PC-3 (cell line): ENCODE data around the gene ATG4D. TPM values are rescaled to one million over a fixed set of nuclear protein-coding genes. Genes with fewer than 3 reads are reported as not detected.

Experiments
- ATAC-seq: fragments of 200-7000 bp; cut with Tn5 transposase; 2 replicates; pipeline ENCODE4 v1.9.1; 2020; ENCODE audit warnings: mild to moderate bottlenecking, moderate library complexity
- BruUV-seq: library from RNA; stranded (reverse); fragments of 400-500 nt; replicated peaks from 2 replicates; lab custom pipeline; 2021; lab: Mats Ljungman, UMichigan
- CTCF ChIA-PET: fragments of 300-600 bp; sonication (Branson Sonifier 250); formaldehyde crosslinking; loops from one replicate; lab custom pipeline; 2022; ENCODE audit warnings: antibody characterized with exemption; lab: Charles Lee
- POLR2A ChIA-PET: fragments of 300-600 bp; sonication (Branson Sonifier 250); formaldehyde crosslinking; loops from one replicate; lab custom pipeline; 2022; ENCODE audit warnings: antibody characterized with exemption; ENCODE audit not compliant: unreplicated experiment; lab: Charles Lee
- DNase-seq: peaks from one replicate; pipeline ENCODE4 v3.0.0-alpha.2; 2015
- H2AFZ ChIP-seq: fragments of 300-600 bp; sonication (generic); 2 replicates; pipeline ENCODE4 v1.6.0; 2016; ENCODE audit warnings: antibody characterized with exemption, low read length
- H3F3A ChIP-seq: fragments of 300-600 bp; sonication (generic); one replicate; pipeline ENCODE4 v1.6.0; 2017; ENCODE audit warnings: antibody characterized with exemption, low read length, control low read depth, mild to moderate bottlenecking; ENCODE audit not compliant: unreplicated experiment
- H3K27ac ChIP-seq: fragments of 300-600 bp; sonication (generic); 2 replicates; pipeline ENCODE4 v1.5.1; 2016; ENCODE audit warnings: mild to moderate bottlenecking, low read length
- H3K27me3 ChIP-seq: fragments of 300-600 bp; sonication (generic); 2 replicates; pipeline ENCODE4 v1.6.1; 2016; ENCODE audit warnings: low read length, mixed read lengths
- H3K36me3 ChIP-seq: fragments of 300-600 bp; sonication (generic); 2 replicates; pipeline ENCODE4 v1.6.1; 2016; ENCODE audit warnings: low read depth, mixed run types, low read length, mixed read lengths
- H3K4me1 ChIP-seq: fragments of 300-600 bp; sonication (generic); 2 replicates; pipeline ENCODE4 v1.5.1; 2016; ENCODE audit warnings: low read length; ENCODE audit not compliant: insufficient read depth
- H3K4me2 ChIP-seq: fragments of 300-600 bp; sonication (generic); 2 replicates; pipeline ENCODE4 v1.6.0; 2016; ENCODE audit warnings: low read length
- H3K4me3 ChIP-seq: fragments of 300-600 bp; sonication (generic); 2 replicates; pipeline ENCODE4 v1.5.1; 2016; ENCODE audit warnings: mild to moderate bottlenecking, low read length, mixed read lengths
- H3K79me2 ChIP-seq: fragments of 300-600 bp; sonication (generic); 2 replicates; pipeline ENCODE4 v1.6.1; 2017; ENCODE audit warnings: low read length, mixed read lengths
- H3K9ac ChIP-seq: fragments of 300-600 bp; sonication (generic); 2 replicates; pipeline ENCODE4 v1.6.0; 2016; ENCODE audit warnings: mild to moderate bottlenecking, low read length
- H3K9me2 ChIP-seq: fragments of 300-600 bp; sonication (generic); replicated peaks from 2 replicates; pipeline ENCODE4 v1.6.1; 2016; ENCODE audit warnings: mixed run types, low read length, mixed read lengths
- H3K9me3 ChIP-seq: fragments of 300-600 bp; sonication (generic); 2 replicates; pipeline ENCODE4 v1.6.1; 2016; ENCODE audit warnings: low read length, mixed read lengths
- H4K20me1 ChIP-seq: fragments of 300-600 bp; sonication (generic); 2 replicates; pipeline ENCODE4 v1.6.1; 2016; ENCODE audit warnings: low read length, mixed read lengths
- CTCF ChIP-seq: fragments of 300-600 bp; sonication (generic); conservative IDR thresholded peaks from 2 replicates; pipeline ENCODE4 v1.5.1; 2017; ENCODE audit warnings: antibody characterized with exemption, low read depth, mild to moderate bottlenecking, low read length
- EZH2 ChIP-seq: fragments of 300-600 bp; sonication (generic); IDR thresholded peaks from one replicate; pipeline ENCODE4 v1.6.1; 2017; ENCODE audit warnings: antibody characterized with exemption, mild to moderate bottlenecking, low read length; ENCODE audit not compliant: unreplicated experiment
- EZH2phosphoT487 ChIP-seq: fragments of 300-600 bp; sonication (generic); IDR thresholded peaks from 2 replicates; pipeline ENCODE4 v1.6.1; 2018; ENCODE audit warnings: mild to moderate bottlenecking, antibody characterized with exemption, low read length, borderline replicate concordance
- intact Hi-C: fragments of 100-400 bp; cut with micrococcal nuclease; formaldehyde crosslinking; loops from 2 replicates; pipeline ENCODE4 v1.9.0; 2023
- total RNA-seq: library from RNA; depleted of rRNA; stranded (reverse); fragments of >200 nt; gene quantifications from 2 replicates; pipeline ENCODE4 v1.2.3, GENCODE V29; 2014

ATG4D gene
- total RNA-seq, 1 experiment from 2014 or later = 65.9 TPM

DNA sequence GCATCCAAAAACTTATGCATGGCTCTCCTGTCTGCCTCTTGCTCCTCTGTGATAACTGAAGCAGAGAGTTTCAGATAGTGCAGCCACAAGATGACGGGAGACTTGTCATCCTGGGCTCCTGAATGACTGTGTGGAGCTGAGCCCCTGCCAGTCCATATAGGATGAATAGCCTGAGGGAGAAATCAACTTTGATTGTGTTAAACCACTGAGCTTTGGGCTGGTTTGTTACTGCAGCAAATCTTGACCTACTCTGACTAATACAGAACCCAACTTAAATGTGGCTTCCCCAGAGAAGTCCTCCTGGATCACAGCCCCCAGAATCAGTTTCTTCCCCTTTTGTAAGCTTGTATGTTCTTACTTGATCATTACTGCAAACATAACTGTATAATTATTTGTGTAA, 11.2 kb upstream of the ATG4D start:
- TF ChIP-seq EZH2phosphoT487 (no peak), CTCF (no peak), EZH2 (no peak)
- Histone ChIP-seq H3K79me2 (no peaks in the 10 kb centered on the region), H3F3A (no peaks in the 10 kb centered on the region), H3K4me2 (no peak overlapping the region), H3K9ac (no peak overlapping the region), H3K27ac (no peak overlapping the region), H3K36me3 (no peaks in the 10 kb centered on the region), H4K20me1 (no peaks in the 10 kb centered on the region), H3K27me3 (no peaks in the 10 kb centered on the region), H3K4me1 (no peaks in the 10 kb centered on the region), H2AFZ (no peak overlapping the region), H3K4me3 (no peak overlapping the region), H3K9me2 (no peaks in the 10 kb centered on the region), H3K9me3 (no peaks in the 10 kb centered on the region)
- ATAC-seq = no peak
- DNase-seq = no peak
- CTCF ChIA-PET = no interaction called here
- POLR2A ChIA-PET = no interaction called here
- BruUV-seq = no TSS peak
- intact Hi-C loops = no loop called here

DNA sequence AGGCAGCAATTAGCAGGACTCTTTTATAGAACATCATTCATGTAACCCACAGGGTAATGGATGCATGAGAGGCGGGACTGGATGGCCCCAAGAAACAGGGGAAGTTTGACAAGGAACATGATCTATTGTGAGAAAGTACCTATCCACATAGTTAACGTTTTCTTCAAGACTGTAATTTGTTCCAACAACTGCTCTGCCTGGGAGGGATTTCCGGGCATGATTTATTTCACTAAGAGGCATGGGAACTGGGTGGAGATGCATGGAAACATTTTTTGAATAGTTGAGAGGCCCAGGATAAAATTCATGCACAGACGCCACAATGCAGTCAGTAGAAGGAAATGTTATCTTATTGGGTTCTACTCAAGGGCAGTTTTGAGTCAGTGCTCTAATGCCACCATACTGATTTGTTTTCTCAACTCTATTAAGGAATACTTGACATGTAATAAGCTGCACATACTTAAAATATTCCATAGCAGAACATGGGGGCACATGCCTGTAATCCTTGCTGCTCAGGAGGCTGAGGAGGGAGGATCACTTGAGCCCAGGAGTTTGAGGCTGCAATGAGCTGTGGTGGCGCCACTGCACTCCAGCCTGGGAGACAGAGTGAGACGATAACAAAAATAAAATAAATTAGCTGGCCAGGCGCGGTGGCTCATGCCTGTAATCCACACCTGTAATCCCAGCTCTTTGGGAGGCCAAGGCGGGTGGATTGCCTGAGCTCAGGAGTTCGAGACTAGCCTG, 9.9 kb upstream of the ATG4D start:
- Histone ChIP-seq H3K9ac (no peak overlapping the region), H3K79me2 (no peaks in the 10 kb centered on the region), H3K36me3 (no peaks in the 10 kb centered on the region), H2AFZ (no peak overlapping the region), H3K9me3 (no peaks in the 10 kb centered on the region), H3K4me3 (no peak overlapping the region), H3F3A (no peaks in the 10 kb centered on the region), H3K4me2 (no peak overlapping the region), H3K4me1 (no peaks in the 10 kb centered on the region), H3K9me2 (no peaks in the 10 kb centered on the region), H3K27me3 (no peaks in the 10 kb centered on the region), H4K20me1 (no peaks in the 10 kb centered on the region), H3K27ac (no peak overlapping the region)
- ATAC-seq (no peak), DNase-seq (no peak)
- intact Hi-C loops = no loop called here
- no TSS peak for BruUV-seq
- ChIA-PET CTCF (no interaction called here), POLR2A (no interaction called here)
- no peak for TF ChIP-seq EZH2phosphoT487
- no peak for TF ChIP-seq EZH2
- no peak for TF ChIP-seq CTCF

GRCh38 chr19:10535613-10536012, 8.1 kb upstream of the ATG4D start:
- CTCF ChIA-PET = no interaction called here
- no peaks in the 10 kb centered on the region for H3K9me2 ChIP-seq
- no peak for TF ChIP-seq EZH2phosphoT487
- no peak for TF ChIP-seq EZH2
- no peak for TF ChIP-seq CTCF
- no TSS peak for BruUV-seq
- H3K9me3 ChIP-seq = no peaks in the 10 kb centered on the region
- ATAC-seq = no peak
- no peaks in the 10 kb centered on the region for H3K79me2 ChIP-seq
- no peaks in the 10 kb centered on the region for H3K4me1 ChIP-seq
- H3K4me3 ChIP-seq = no peak overlapping the region
- no peak overlapping the region for H2AFZ ChIP-seq
- H3K27ac ChIP-seq = no peak overlapping the region
- no peak for DNase-seq
- POLR2A ChIA-PET = no interaction called here
- no peak overlapping the region for H3K9ac ChIP-seq
- no peaks in the 10 kb centered on the region for H3K36me3 ChIP-seq
- no peaks in the 10 kb centered on the region for H3K27me3 ChIP-seq
- intact Hi-C loops = no loop called here
- no peak overlapping the region for H3K4me2 ChIP-seq
- H4K20me1 ChIP-seq = no peaks in the 10 kb centered on the region
- no peaks in the 10 kb centered on the region for H3F3A ChIP-seq
